ENCODE results near the gene PADI1. TPM values are rescaled to one million over a fixed set of nuclear protein-coding genes. Genes with fewer than 3 reads are reported as not detected.
"Not testable (repeated sequence)": the region's sequence is repeated elsewhere in the genome, so short reads cannot be mapped to it uniquely, and the experiment has no call there.

Gene PADI1
- total RNA-seq, 2 donors from 2014 or later = not detected

DNA sequence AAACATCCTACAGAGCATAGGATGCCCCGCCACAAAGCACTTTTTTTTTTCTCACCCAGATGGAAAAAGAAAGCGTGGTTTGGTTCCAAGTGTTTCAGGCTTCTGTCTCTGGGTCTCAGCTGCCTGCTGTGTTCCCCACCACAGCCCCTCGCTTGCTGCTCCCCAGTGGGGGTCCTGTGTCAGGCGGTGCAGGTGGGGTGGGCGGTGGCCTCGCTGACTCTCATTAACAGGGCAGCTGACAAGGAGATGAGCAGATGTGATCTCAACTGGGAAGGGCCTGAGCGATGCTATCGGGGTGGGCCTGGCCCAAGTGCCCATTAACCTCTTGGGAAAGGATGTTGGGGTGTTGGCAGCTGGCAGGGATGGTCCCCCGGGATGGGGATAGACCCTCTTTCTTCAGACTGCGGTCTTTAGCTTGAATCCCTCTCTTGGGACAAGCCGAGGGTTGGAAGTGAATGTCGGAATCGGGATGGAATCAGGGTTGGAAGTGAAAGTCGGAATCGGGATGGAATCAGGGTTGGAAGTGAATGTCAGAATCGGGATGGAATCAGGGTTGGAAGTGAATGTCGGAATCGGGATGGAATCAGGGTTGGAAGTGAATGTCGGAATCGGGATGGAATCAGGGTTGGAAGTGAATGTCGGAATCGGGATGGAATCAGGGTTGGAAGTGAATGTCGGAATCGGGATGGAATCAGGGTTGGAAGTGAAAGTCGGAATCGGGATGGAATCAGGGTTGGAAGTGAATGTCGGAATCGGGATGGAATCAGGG, 36.3 kb downstream of the PADI1 start:
- DNase-seq (ENCODE audit: low spot score); ATAC-seq; H3K4me3 Mint-ChIP-seq; H3K4me1 Mint-ChIP-seq (ENCODE audit: low read depth in 2 of 2); H3K27ac Mint-ChIP-seq; H3K27me3 Mint-ChIP-seq; H3K36me3 Mint-ChIP-seq; H3K9me3 Mint-ChIP-seq: not testable (repeated sequence)

DNA sequence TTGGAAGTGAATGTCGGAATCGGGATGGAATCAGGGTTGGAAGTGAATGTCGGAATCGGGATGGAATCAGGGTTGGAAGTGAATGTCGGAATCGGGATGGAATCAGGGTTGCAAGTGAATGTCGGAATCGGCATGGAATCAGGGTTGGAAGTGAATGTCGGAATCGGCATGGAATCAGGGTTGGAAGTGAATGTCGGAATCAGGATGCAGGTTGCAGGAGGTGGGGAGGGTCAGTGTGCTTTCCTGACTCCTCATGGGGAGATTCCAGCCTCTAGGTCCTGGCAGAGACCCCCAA, 36.8 kb downstream of the PADI1 start:
- not testable (repeated sequence) for H3K4me3 Mint-ChIP-seq; ATAC-seq; H3K4me1 Mint-ChIP-seq (ENCODE audit: low read depth in 2 of 2); H3K36me3 Mint-ChIP-seq; H3K27ac Mint-ChIP-seq; DNase-seq (ENCODE audit: low spot score); H3K27me3 Mint-ChIP-seq; H3K9me3 Mint-ChIP-seq

DNA sequence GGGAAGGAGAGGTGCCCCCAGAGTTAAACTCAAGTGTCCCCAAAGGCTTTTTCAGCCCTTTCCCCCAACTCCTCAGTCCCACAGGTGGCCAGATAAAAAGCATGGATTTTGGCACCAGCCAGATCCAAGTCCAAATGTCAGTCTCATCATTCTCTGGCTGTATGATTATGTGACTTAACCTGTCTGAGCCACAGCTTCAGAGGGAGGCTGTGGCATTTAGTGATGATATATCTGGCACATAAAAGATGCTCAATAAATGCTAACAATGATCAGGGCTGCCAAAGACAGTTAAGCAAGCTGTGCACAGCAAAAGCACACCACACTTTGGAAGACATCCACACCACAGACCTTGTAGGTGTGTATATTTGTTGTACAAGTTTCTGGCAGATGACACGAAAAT, 38.3 kb downstream of the PADI1 start:
- no peak overlapping the region for H3K4me3 Mint-ChIP-seq
- H3K9me3 Mint-ChIP-seq = no peaks in the 10 kb centered on the region
- ATAC-seq (no peak), DNase-seq (ENCODE audit: low spot score) (no peak)
- no peak overlapping the region for H3K27ac Mint-ChIP-seq
- H3K36me3 Mint-ChIP-seq = no peaks in the 10 kb centered on the region
- peaks cover 0 to 3% of the 10 kb centered on the region in 2 donors for H3K4me1 Mint-ChIP-seq (ENCODE audit: low read depth in 2 of 2)
- peaks cover 0 to 3% of the 10 kb centered on the region in 2 donors for H3K27me3 Mint-ChIP-seq

DNA sequence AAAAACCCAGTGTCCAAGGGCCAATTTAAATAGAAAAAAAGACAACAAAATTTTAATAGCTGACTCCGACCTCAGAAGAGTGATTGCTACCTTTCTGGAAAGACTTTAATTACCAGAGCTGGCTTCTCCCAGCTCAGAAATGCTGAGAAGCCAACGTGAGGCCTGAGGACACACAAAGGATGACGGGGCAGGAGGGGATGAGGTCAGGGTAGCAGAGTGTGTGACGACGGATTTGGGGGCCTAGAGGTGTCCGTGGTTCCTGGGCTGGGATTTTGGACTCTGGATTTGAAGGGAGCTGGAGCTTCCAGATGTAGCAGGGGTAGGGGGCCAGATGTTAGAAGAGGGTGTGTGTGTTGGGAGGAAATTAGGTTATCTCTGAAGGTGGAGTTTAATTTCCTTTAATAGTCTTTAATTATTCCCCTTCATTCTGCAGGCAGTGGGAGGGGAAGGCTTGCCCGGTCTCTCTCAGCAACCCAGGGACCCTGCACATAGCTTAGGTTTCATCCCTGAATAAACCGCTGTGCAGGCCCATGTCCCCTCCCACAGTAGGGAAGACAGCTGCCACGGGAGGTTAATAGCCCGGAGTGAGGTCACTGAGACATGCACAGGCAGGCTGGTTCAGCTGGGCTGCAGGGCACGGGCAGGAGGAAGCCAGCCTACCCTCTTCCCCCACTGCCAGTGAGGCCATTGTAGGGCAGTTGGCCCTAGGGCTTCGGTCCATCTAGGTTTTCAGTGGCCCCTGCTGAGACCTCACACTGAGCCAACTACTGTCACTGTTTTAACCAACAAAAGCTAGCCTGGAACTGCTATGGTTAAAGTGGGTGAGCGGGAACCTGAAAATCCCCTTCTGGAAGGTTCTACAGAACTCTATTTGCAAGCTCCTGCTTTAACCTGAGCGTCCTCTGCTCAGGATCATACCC, 40.2 kb downstream of the PADI1 start:
- Mint-ChIP-seq H3K4me1 (ENCODE audit: low read depth in 2 of 2) (peaks cover 0 to 3% of the 10 kb centered on the region in 2 donors), H3K9me3 (no peaks in the 10 kb centered on the region), H3K4me3 (no peak overlapping the region), H3K27me3 (peaks cover 0 to 3% of the 10 kb centered on the region in 2 donors), H3K27ac (no peak overlapping the region), H3K36me3 (no peaks in the 10 kb centered on the region)
- ATAC-seq = no peak
- no peak for DNase-seq (ENCODE audit: low spot score)

DNA sequence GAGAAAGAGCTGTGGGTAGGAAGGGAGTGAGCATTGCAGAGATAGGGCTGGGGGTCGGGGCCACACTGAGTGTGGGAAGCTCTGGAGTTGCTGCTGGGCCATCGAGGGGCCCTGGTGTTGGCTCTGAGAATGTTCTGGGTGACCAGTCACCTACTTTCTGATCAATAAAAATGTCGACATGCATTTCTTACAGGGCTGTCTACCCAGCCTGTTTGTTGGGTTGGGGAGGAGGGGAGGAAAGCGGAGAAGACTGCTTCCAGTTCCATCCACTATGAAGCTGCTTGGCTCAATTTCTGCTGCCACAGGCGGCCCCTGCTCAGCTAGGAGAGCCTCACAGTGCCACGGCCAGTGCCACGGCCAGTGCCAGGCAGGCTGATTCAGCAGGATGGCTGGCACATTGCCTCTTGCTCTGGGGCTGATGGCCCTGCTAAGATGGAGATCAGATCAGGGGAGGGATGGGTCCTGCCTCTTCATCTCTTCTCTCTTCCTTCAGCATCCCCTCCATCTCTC, 40.9 kb downstream of the PADI1 start:
- DNase-seq (ENCODE audit: low spot score) (no peak), ATAC-seq (no peak)
- Mint-ChIP-seq H3K27me3 (peaks cover 0 to 8% of the 10 kb centered on the region in 2 donors), H3K4me1 (ENCODE audit: low read depth in 2 of 2) (peaks cover 0 to 3% of the 10 kb centered on the region in 2 donors), H3K27ac (no peak overlapping the region), H3K4me3 (no peak overlapping the region), H3K9me3 (no peaks in the 10 kb centered on the region), H3K36me3 (no peaks in the 10 kb centered on the region)

DNA sequence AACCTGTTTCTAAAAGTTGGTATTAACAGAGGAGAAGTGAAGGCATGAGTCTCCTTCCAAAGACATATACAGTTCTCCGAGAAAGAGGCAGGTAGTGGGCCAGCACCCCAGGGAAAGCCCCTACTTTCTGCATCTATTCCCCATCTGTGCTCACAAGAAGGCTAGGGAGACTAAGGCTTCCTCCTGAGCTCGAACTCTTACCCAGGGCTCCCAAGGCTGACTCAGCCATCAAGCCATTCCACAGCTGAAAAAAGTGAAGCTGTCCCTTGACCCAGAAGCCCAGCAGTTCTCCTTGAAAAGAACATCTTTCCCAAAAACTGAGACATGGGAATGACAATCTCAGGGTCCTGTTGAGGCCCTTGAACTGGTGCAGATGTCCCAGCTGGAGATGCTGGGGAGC, 42.0 kb downstream of the PADI1 start:
- DNase-seq (ENCODE audit: low spot score) = no peak
- peaks cover 0 to 7% of the 10 kb centered on the region in 2 donors for H3K27me3 Mint-ChIP-seq
- H3K27ac Mint-ChIP-seq = no peak overlapping the region
- H3K36me3 Mint-ChIP-seq = no peaks in the 10 kb centered on the region
- no peak overlapping the region for H3K4me3 Mint-ChIP-seq
- no peak for ATAC-seq
- no peaks in the 10 kb centered on the region for H3K9me3 Mint-ChIP-seq
- H3K4me1 Mint-ChIP-seq (ENCODE audit: low read depth in 2 of 2) = no peaks in the 10 kb centered on the region

DNA sequence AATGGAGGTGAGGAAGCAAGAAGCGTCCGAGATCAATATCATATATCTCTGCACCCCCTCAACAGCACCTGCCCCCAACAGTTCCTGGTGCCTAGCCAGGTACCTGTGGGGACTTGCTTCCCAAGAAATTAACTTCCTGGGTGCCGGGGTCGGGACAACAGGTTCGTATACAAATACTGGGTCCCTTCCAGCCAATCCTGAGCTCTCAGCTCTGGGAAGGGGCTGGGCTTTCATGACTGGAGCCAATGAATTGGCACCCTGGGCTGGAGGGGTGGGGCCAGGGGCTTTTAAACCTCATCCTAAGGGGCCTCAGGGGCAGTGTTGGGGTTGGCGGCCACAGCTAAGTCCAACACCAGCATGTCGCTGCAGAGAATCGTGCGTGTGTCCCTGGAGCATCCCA, 43.9 kb downstream of the PADI1 start, which contains the start of gene PADI3:
Gene PADI3 (plus strand): TSS at position 318 of the 400 bp plus-strand sequence. CDS start 40 bp downstream, at position 358.
- H3K27ac Mint-ChIP-seq = no peak within 1 kb of the TSS
- no peak for DNase-seq (ENCODE audit: low spot score)
- H3K4me3 Mint-ChIP-seq = no peak within 1 kb of the TSS
- no peak for ATAC-seq
- H3K27me3 Mint-ChIP-seq = peaks cover 0 to 7% of the 10 kb centered on the region in 2 donors
- H3K36me3 Mint-ChIP-seq = no peaks in the 10 kb centered on the region
- H3K9me3 Mint-ChIP-seq = no peaks in the 10 kb centered on the region
- H3K4me1 Mint-ChIP-seq (ENCODE audit: low read depth in 2 of 2) = no peaks in the 10 kb centered on the region

DNA sequence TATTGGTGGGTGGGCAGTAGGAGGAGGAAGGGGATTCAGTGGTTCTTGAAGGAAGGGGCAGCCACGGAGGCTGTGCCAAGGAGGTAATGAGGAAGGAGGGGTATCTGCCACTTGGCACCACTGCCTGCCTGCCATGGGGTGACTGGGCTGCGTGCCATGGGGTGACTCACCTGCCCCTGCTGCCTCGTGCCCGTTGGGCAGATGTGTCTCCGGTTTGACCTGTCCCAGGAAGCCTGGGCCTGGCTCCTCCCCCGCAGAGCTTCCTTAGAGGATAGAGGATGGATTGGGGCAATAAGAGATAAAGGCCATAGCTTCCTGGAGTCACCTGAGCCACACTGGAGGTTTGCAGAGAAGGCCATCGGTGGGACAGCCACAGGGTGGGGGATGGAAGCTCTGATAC, 45.7 kb downstream of the PADI1 start:
- Mint-ChIP-seq H3K4me3 (no peak overlapping the region), H3K27ac (no peak overlapping the region), H3K4me1 (ENCODE audit: low read depth in 2 of 2) (no peaks in the 10 kb centered on the region), H3K27me3 (peaks cover 0 to 7% of the 10 kb centered on the region in 2 donors), H3K36me3 (no peaks in the 10 kb centered on the region), H3K9me3 (no peaks in the 10 kb centered on the region)
- DNase-seq (ENCODE audit: low spot score) (no peak), ATAC-seq (no peak)

DNA sequence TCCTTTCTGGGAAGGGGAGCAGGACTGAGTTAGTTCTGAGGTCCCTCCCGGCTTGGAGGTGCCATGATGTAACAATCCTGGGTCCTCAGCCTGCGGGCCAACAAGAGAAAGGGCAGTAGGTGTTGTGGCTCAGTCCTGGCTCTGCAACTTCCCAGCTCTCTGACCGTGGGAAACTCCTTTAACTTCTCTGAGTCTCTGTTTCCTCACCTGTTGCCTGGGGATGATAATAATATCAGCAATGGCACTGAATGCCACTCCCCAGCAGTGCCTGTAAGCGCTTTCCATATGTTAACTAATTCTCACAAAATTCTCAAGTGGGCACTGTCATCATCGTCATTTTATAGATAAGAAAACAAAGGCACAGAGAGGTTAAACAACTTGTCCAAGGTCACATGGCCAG, 46.3 kb downstream of the PADI1 start:
- no peaks in the 10 kb centered on the region for H3K4me1 Mint-ChIP-seq (ENCODE audit: low read depth in 2 of 2)
- no peak overlapping the region for H3K4me3 Mint-ChIP-seq
- no peak for DNase-seq (ENCODE audit: low spot score)
- peaks cover 0 to 7% of the 10 kb centered on the region in 2 donors for H3K27me3 Mint-ChIP-seq
- H3K9me3 Mint-ChIP-seq = no peaks in the 10 kb centered on the region
- ATAC-seq = no peak
- H3K27ac Mint-ChIP-seq = no peak overlapping the region
- no peaks in the 10 kb centered on the region for H3K36me3 Mint-ChIP-seq

DNA sequence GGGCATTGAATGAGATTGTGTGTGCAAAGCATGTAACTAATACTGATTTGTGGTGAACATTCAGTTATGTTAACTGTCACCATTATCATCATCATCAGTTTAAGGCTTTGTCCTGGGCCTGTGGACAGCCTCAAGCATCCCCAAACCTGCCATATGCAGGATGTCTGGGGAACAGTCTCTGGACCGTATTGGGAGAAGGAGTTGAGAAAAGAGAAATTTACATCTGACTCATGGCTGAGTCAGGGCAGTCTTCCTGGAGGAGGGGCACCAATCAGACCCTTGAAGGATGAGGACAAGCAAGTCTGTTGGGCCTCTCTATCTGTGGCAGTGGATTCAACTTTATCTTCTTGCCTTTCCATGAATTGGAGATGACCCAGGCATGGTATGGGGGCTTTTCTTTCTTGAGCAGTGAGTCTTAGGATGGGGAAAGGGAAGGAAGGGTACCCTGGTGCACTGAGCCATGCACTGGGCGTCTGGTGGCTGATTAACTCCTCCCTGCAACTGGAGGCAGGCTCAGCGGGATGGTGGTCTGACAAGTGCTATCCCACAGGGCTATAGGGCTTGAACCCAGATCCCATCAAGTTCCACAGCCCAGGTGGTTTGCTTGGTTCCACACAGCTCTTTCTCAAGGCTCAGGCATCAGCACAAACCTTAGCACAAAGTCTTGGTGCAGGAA, 46.9 kb downstream of the PADI1 start:
- Mint-ChIP-seq H3K4me3 (no peak overlapping the region), H3K9me3 (no peaks in the 10 kb centered on the region), H3K27me3 (peaks cover 0 to 7% of the 10 kb centered on the region in 2 donors), H3K36me3 (no peaks in the 10 kb centered on the region), H3K4me1 (ENCODE audit: low read depth in 2 of 2) (no peaks in the 10 kb centered on the region), H3K27ac (no peak overlapping the region)
- no peak for ATAC-seq
- DNase-seq (ENCODE audit: low spot score) = no peak

DNA sequence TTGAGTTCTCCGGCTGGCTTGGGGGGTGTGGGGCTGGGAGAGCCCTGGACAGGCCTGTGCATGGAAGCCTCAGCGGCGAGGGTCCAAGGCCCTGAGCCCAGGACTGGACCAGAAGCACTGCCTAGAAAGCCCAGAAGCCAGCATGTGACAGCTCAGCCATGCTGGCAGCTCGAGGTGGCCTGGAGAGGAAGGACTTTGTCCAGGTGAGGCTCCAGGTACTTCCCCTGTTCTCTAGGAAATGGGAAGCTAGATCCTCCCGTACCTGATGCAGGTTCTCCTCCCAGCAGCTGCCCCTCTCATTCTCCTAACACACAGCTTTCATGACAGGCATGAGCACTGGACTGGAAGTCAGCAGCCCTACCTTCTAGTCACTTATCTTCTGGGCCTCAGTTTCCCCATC, 50.4 kb downstream of the PADI1 start:
- H3K36me3 Mint-ChIP-seq = no peaks in the 10 kb centered on the region
- H3K4me3 Mint-ChIP-seq = no peak overlapping the region
- no peak overlapping the region for H3K27ac Mint-ChIP-seq
- no peak for ATAC-seq
- H3K9me3 Mint-ChIP-seq = no peaks in the 10 kb centered on the region
- no peak for DNase-seq (ENCODE audit: low spot score)
- H3K4me1 Mint-ChIP-seq (ENCODE audit: low read depth in 2 of 2) = no peaks in the 10 kb centered on the region
- H3K27me3 Mint-ChIP-seq = peaks cover 6% of the 10 kb centered on the region in 2 donors

DNA sequence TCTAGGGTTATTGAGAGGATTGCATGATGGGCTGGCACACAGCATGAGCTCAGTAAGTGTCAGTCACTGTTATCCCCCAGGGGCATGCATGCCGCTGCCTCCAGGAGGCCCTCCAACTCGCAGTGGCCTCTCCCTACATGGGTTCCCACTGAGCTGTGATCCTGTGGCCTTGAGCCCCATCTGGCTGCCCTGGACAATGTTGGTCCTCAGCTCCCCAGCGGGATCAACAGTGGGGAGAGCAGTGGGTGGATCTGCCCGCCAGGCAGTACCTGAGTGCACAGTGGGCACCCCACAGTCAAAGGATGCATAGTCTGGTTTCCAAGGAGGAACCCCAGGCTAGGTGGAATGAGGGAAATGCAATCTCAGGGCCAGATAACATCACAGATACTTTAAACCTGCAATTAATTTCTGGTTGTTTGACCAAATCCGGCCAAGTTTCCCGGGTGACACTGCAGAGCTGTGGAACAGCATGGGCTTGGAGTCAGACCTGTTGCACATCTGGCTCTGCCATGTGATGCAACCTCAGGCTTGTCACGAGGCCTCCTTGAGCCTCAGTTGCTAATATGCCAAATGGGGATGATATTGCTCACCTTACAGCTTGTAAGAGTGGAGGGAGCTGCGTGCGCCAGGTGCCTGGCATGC, 53.3 kb downstream of the PADI1 start:
- DNase-seq (ENCODE audit: low spot score) = no peak
- Mint-ChIP-seq H3K4me3 (no peak overlapping the region), H3K4me1 (ENCODE audit: low read depth in 2 of 2) (no peaks in the 10 kb centered on the region), H3K27me3 (peaks cover 2 to 14% of the 10 kb centered on the region in 2 donors), H3K27ac (no peak overlapping the region), H3K36me3 (no peaks in the 10 kb centered on the region), H3K9me3 (no peaks in the 10 kb centered on the region)
- ATAC-seq = peak in 1 of 2 donors; percentile 8

DNA sequence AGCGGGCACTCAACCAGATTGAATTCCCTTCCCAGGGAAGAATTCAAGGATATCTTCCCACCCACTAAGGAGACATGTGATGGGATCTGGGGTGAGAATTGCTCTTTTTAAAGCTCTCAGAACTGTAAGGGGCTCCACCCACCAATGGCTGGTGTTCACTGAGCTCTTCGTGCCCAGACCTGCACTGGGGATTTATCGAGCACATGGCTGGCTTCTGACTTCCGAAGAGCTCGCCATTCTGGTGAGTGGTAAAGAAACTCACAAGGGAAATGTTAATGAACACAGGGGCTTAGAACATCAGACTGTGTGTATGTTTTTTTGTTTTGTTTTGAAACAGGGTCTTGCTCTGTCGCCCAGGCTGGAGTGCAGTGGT, 53.8 kb downstream of the PADI1 start:
- ATAC-seq = no peak
- DNase-seq (ENCODE audit: low spot score) = no peak
- Mint-ChIP-seq H3K36me3 (no peaks in the 10 kb centered on the region), H3K4me1 (ENCODE audit: low read depth in 2 of 2) (no peaks in the 10 kb centered on the region), H3K27ac (no peak overlapping the region), H3K27me3 (peaks cover 2 to 14% of the 10 kb centered on the region in 2 donors), H3K9me3 (no peaks in the 10 kb centered on the region), H3K4me3 (no peak overlapping the region)
